Parathyroid adenoma (tissue), 2 donors: ENCODE data around the gene CERK.
"Not testable (repeated sequence)": the region's sequence is repeated elsewhere in the genome, so short reads cannot be mapped to it uniquely, and the experiment has no call there.

Experiments
- H2AFZ ChIP-seq: fragments of 300-600 bp; sonication (generic); one replicate; pipeline ENCODE4 v1.7.0; 2017; ENCODE audit warnings: antibody characterized with exemption, mild to moderate bottlenecking
- H3K27ac ChIP-seq: fragments of 300-600 bp; sonication (generic); one replicate; pipeline ENCODE4 v1.7.0; 2017
- H3K27me3 ChIP-seq: fragments of 300-600 bp; sonication (generic); one replicate; pipeline ENCODE4 v1.7.0; 2017; ENCODE audit warnings: low read length; ENCODE audit not compliant: control insufficient read depth, insufficient read depth
- H3K36me3 ChIP-seq: fragments of 300-600 bp; sonication (generic); one replicate; pipeline ENCODE4 v1.7.0; 2017; ENCODE audit warnings: low read length; ENCODE audit not compliant: control insufficient read depth, insufficient read depth
- H3K4me1 ChIP-seq: fragments of 300-600 bp; sonication (generic); one replicate; pipeline ENCODE4 v1.7.0; 2017; ENCODE audit warnings: control low read depth
- H3K4me2 ChIP-seq: fragments of 300-600 bp; sonication (generic); one replicate; pipeline ENCODE4 v1.7.0; 2017; ENCODE audit warnings: low read length
- H3K4me3 ChIP-seq: fragments of 300-600 bp; sonication (generic); one replicate; pipeline ENCODE4 v1.7.0; 2017; ENCODE audit warnings: low read depth, low read length
- H3K79me2 ChIP-seq: fragments of 300-600 bp; sonication (generic); one replicate; pipeline ENCODE4 v1.7.0; 2017; ENCODE audit warnings: control low read depth
- H3K9ac ChIP-seq: fragments of 300-600 bp; sonication (generic); one replicate; pipeline ENCODE4 v1.7.0; 2017; ENCODE audit warnings: mild to moderate bottlenecking
- H3K9me3 ChIP-seq: fragments of 300-600 bp; sonication (generic); one replicate; pipeline ENCODE4 v1.7.0; 2017; ENCODE audit warnings: low read length; ENCODE audit not compliant: control insufficient read depth
- TF ChIP-seq, protein P1 (sequence below): fragments of 300-600 bp; sonication (generic); IDR thresholded peaks from one replicate; pipeline ENCODE4 v1.7.0; 2017; ENCODE audit warnings: antibody characterized with exemption, mild to moderate bottlenecking
- donor health status: primary hyperparathyroidism.

Gene CERK

DNA sequence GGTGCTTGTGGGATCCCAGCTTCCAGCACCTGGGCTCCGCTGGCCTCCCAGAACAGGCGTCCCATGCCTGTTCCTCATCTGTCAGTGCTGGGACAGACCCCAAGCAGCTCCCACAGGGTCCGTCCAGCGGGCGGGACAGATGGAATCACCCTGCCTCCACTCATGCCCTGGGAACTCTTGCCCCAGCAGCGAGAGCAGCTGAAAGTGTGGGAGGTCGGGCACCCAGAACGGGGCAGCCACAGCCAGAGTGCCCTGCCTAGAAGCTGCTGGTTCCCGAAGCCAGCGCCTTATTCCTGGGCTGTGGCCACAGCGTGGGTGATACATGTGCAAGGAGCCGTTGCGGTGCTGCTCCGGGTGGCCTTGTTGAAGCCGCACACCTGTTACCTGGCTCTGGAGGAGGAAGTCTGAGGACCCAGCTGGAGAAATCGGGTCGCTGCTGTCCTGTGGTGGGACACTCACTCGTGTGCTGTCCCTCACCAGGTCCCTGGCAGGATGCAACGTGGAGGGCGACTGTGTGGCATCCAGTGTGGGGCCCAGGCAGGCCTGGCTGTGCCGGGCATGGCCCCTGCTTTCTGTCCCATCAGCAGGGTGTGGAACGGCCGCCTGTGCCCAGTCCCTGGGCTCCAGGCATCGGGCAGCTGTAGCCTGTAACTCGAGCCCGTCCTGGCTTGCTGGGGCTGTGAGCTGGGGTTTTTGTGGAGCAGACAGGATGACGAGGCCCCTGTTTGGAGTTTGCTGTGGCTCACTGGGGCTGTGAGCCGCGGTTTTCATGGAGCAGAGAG is 101.6 kb downstream of the CERK start:
- H3K9ac ChIP-seq, result no peak overlapping the region
- no peak overlapping the region for H3K27ac ChIP-seq
- no peaks in the 10 kb centered on the region for H3K27me3 ChIP-seq

GRCh38 chr22:46635756-46636155 is 102.3 kb downstream of the CERK start:
- H3K79me2 ChIP-seq, result no peaks in the 10 kb centered on the region
- H3K9ac ChIP-seq, result no peak overlapping the region
- H3K27ac ChIP-seq, result no peak overlapping the region
- no peaks in the 10 kb centered on the region for H3K27me3 ChIP-seq
- no peaks in the 10 kb centered on the region for H3K9me3 ChIP-seq
- H3K36me3 ChIP-seq, result no peaks in the 10 kb centered on the region
- H3K4me2 ChIP-seq, result no peak overlapping the region
- TF ChIP-seq, protein P1, sequence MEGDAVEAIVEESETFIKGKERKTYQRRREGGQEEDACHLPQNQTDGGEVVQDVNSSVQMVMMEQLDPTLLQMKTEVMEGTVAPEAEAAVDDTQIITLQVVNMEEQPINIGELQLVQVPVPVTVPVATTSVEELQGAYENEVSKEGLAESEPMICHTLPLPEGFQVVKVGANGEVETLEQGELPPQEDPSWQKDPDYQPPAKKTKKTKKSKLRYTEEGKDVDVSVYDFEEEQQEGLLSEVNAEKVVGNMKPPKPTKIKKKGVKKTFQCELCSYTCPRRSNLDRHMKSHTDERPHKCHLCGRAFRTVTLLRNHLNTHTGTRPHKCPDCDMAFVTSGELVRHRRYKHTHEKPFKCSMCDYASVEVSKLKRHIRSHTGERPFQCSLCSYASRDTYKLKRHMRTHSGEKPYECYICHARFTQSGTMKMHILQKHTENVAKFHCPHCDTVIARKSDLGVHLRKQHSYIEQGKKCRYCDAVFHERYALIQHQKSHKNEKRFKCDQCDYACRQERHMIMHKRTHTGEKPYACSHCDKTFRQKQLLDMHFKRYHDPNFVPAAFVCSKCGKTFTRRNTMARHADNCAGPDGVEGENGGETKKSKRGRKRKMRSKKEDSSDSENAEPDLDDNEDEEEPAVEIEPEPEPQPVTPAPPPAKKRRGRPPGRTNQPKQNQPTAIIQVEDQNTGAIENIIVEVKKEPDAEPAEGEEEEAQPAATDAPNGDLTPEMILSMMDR, result no peak
- no peak overlapping the region for H2AFZ ChIP-seq
- no peaks in the 10 kb centered on the region for H3K4me1 ChIP-seq
- no peak overlapping the region for H3K4me3 ChIP-seq

More for the DNA sequence above, 101.6 kb downstream of the CERK start:
- TF ChIP-seq, protein P1, result no peak
- Histone ChIP-seq H2AFZ (no peak overlapping the region), H3K4me2 (no peak overlapping the region), H3K9me3 (no peaks in the 10 kb centered on the region), H3K4me1 (no peaks in the 10 kb centered on the region), H3K4me3 (no peak overlapping the region), H3K79me2 (no peaks in the 10 kb centered on the region), H3K36me3 (no peaks in the 10 kb centered on the region)

DNA sequence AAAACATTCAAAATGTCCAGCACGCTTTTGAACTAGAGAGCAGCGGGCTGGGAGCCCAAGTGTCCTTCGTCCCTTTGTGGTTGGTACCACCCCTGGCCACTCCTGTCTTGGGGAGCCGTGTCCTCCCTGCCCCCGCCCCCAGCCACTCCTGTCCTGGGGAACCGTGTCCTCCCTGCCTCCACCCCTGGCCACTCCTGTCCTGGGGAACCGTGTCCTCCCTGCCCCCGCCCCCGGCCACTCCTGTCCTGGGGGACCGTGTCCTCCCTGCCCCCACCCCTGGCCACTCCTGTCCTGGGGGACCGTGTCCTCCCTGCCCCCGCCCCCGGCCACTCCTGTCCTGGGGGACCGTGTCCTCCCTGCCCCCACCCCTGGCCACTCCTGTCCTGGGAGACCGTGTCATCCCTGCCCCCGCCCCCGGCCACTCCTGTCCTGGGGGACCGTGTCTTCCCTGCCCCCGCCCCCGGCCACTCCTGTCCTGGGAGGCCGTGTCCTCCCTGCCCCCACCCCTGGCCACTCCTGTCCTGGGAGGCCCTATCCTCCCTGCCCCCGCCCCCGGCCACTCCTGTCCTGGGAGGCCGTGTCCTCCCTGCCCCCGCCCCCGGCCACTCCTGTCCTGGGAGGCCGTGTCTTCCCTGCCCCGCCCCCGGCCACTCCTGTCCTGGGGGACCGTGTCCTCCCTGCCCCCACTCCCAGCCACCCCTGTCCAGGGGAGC is 102.9 kb downstream of the CERK start:
- H3K79me2 ChIP-seq, H2AFZ ChIP-seq, H3K4me2 ChIP-seq, H3K4me1 ChIP-seq, H3K27ac ChIP-seq, H3K36me3 ChIP-seq, H3K9ac ChIP-seq, H3K9me3 ChIP-seq, H3K4me3 ChIP-seq, H3K27me3 ChIP-seq: not testable (repeated sequence)
